HG02970 (cell line): Measurements from ENCODE around the gene EPHA5.

ENCODE experiments used
- ATAC-seq: cut with Tn5 transposase; IDR thresholded peaks from one replicate; pipeline ENCODE4 v1.9.1; 2021; ENCODE audit warnings: mild to moderate bottlenecking, moderate library complexity, moderate number of reproducible peaks; ENCODE audit not compliant: unreplicated experiment, low FRiP score

EPHA5 gene

DNA sequence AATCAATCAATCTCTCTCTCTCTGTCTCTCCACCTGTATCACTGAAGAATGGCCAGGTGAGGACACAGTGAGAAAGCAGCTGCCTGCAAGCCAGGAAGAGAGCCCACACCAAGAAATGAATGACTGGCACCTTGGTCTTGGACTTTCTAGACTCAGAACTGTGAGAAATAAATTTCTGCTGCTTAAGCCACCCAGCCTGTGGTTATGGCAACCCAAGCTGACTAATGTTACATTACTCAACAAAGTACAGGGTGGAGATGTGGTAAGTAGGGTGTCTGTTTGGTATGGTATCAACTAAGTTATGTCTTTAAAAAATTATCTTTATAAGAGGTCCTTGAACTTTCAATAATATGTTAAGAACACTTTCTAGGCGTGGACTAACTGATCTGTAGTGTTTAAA lies 159.3 kb downstream of the EPHA5 start:
- no peak for ATAC-seq

DNA sequence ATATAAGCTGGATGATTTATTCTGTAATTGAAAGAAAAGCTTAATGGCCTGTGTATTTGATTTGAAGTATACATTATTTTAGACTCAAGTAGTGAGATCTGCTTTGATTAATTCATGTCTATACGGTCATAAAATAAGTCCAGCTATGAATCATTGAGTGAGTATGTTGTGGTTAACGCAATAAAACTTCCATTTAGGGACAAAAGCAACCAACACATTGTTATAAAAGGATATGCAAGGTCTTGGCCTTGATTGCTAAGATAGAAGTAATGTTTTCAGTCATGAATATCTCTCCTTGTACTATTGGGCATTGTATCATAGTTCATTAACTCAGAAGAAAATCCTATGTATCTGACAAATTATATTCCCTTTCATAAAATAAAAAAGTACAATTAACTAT lies 162.1 kb downstream of the EPHA5 start:
- ATAC-seq = no peak

DNA sequence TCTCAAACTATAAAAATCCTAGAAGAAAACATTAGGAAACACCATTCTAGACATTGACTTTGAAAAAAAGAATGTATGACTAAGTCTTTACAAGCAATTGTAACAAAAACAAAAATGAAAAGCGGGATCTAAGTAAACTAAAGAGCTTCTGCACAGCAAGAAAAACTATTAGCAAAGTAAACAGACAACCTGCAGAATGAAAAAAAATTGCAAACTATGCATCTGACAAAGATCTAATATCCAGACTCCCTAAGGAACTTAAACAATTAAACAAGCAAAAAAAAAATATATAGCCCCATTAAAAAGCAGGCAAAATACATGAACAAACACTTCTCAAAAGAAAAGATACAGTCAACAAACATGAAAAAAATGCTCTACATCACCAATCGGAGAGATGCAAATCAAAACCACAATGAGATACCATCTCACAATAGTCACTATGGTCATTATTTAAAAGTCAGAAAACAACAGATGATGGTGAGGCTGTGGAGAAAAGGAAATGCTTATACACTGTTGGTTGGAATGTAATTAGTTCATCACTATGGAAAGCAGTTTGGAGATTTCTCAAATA lies 168.1 kb downstream of the EPHA5 start:
- no peak for ATAC-seq

DNA sequence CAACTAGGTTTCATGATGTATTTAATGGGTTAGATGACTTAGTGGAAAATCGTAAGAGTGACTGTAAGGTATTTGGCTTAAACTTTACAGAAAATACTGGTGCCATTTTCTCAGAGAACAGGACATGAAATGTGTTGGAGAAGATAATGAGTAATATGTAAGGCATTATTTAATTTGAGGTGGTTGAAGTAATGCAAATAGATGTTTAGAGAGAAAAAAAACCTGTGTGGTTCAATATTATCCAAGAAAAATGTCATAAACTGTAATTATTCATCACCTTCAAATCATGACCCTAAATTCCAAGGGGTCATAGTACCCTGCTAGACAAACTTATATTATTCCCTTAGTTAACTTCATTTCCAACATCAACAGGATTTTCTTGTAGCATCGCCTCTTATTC lies 171.7 kb downstream of the EPHA5 start:
- ATAC-seq = no peak

DNA sequence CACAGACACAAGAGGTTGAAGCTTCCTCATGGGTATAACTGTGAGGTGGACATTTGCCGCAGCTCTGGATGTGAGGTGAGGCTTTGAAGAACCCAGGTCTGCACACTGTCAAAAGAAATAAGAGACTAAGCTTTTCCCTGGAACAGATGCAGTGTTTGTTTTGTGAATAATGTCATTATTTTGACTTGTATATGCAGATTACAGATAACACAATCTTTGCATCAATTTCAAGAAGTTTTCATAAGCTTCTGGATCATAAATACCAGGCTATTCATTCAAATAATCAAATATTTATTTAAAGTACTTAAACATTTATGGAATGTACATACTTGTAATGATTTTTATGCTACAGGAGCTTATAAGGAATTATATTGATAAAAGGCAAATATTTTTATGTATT lies 174.8 kb downstream of the EPHA5 start:
- no peak for ATAC-seq

DNA sequence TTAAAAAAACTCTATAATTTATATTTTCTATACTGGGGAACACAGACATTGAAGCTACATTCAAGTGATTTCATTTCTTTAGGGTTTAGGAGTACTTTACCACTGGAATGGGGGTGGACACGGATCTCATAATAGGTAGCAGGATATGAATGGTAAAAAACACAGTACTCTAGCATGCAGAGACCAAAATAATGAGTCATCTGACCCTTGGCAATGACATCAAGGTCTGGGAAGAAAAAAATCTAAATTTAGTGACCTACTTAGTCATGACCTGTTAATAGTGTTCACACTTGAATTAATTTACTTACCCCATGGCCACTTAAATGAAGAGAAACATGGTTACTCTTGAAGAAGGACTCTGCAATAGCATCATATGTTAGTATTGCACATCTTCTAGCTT lies 187.9 kb downstream of the EPHA5 start:
- ATAC-seq = no peak

DNA sequence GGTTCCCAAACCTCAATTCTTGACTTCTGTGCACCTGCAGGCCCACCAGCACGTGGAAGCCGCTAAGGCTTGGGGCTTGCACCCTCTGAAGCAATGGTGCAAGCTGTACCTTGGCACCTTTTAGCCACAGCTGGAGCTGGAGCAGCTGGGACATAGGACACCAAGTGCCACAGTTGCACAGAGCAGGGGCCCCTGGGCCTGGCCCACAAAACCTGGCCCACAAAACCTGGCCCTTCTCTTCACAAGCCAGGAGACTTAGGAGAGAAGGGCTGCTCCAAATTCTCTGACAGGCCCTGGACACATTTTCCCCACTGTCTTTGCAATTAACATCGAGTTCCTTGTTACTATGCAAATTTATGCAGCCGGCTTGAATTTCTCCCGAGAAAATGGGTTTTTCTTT lies 197.8 kb downstream of the EPHA5 start:
- ATAC-seq = no peak

DNA sequence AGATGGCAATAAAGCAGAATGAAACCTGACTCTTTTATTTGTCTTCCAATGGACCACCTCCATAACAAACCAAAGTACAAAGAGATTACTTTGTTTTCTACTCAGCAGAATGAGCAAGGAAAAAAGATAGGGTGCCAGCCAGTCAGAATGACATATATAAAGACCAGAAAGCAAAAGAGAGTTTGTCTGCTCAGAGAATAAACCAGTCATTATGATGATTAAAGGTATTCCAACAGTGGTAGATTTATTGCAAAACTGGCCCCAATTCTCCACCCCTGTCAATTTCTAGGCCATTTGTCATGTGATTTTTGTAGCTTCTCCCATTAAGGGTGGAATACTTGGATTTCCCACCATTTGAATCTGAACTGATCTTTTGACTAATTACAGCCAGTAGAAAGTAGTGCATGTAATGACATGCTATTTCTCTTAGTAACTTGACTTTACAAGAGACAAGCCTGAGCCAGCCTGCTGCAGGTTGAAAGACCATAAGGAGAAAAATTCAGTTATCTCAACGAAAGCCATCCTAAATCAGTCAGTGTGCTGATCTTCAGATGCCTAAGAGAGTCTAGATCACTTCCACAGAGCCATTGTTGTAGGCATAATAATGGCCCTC lies 203.1 kb downstream of the EPHA5 start:
- ATAC-seq = no peak

DNA sequence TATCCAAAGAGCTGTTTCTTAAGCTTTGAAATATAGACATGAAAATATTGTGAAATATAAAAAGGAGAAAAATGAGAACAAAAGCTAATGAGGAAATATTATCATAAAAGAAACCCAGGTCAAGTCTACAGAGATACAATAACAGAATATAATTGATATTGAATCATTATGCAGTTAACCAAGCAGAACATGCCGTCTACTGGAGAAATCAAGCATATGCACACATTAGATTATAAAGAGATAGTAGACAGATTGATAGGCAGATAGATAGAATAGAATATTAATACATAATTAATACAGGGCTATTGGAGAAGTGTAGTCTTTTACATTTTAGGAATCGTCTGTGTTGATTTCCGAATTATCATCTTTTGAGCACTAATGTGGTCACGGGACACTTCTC lies 208.5 kb downstream of the EPHA5 start:
- ATAC-seq = no peak

DNA sequence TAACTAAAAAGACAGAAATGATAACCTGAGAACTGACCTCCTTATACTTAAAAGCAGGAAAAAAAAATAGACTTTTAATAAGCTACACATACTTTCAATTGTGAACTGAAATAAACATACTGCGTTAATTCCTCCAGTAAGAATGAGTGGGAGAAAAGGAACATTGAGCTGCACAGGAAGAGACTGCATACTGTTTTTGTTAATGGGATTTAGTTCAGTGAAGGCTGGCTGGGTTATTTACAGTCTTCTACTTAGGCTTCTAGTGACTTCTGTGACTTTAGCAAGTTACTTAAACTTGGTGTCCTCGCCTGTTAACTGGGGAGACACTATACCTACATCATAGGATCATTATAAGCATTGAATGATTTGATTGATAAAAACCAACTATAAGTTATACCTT lies 213.3 kb downstream of the EPHA5 start:
- ATAC-seq = no peak

DNA sequence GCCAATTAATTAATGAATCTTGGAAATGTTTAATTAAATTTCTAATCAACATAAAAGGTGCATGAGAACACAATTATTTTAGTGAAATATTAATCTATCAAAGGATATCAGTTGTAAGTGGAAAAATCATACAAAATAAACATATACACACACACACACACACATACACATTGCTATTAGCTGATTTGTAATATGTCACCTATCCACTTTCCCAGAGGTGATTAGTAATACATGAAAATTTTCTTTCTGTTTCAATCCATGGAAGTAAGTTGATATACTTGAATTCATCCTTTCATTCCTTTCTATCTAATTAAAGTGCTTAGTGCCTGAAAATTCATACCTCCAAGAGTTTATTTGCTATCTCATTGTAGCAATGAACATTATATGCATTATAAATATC lies 213.7 kb downstream of the EPHA5 start:
- ATAC-seq = no peak

DNA sequence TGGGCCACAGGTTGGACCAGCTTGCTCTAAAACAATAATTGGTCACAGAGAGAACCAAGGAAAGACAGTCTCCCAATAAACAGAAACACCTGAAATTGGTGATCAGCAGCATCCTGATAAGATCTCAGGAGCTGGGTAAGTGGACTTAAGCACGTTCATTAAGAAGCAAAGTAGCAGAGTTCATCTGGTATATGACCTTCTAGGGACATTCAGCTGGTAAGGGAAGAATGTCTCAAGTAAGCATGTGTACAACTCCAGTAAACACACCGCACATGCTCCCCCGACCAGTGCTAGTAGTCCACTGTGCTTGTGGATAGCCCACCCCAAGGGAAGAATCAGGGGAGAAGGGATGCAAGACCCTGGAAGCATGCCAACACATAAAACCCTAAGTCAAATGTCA lies 216.9 kb downstream of the EPHA5 start:
- no peak for ATAC-seq

DNA sequence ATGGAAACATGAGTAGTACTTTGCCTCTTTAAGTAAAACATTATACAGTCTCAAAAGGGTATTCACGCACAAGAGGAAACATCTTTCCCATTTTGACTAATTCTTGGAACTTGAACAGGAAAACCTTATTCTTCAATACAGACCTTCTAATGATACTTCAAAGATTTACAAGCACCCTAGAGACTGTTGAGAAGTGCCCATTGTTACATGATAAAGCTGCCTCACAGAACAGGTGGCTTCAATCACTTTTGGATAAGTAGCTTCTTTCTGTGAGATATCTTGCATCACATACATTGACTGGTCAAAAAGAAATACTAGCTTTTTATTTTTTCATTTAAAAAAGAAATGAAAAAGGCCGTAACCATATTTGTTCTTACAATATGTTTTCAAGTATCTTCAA lies 219.4 kb downstream of the EPHA5 start:
- no peak for ATAC-seq

DNA sequence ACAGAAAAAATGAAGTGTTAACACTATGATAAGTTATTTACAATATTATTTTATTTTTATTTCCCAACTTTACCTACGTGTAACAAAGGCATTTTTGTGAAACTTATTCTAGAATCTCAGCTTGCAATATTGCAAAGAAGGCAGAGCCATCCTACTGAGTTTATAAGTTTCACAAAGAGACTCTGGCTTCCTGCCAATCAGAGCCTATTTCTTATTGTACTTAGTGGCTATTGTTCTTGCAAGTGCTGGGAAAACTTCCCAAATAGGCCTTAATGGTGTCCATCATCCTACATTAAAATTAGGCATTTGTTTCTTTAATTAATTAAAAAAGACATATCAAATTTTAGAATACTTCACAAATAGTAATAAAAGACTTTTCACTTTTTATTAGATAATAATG lies 233.2 kb downstream of the EPHA5 start:
- no peak for ATAC-seq

DNA sequence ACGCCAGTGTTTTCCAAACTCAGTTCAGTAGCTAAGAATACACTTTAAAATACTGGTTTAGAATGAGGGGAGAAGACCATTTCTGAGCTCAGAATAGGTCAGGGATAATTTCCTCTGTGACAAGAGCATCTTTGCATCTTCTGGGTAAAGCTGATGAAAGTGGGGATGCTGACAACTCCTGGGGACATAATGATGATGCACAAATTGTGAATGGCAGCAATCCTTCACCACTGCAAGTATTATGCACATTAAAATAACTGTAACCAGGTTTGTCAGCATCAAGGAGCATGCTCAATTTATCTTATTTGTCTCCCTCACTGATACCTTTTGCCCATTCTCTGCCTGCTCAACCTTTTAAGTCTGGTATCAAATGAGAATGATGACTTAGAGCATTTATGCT lies 248.2 kb downstream of the EPHA5 start:
- no peak for ATAC-seq

DNA sequence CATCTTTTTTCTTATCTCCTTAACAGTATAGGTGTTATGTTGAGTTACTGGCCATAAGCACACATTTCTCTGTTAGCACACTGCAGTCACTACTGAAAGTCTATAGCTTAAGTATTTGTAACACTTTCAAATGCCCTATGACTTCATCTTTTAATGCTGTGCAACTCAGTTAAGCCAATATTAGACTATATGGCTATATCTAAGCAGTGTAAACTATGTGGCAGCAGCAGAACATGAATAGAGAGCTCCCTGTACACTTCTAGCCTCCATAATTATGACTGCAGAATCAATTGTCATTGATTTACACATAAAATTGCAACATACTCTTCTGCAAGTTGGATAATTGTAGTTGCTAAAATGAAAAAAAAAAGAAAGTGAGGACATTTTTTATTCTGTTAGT lies 250.3 kb downstream of the EPHA5 start:
- no peak for ATAC-seq

DNA sequence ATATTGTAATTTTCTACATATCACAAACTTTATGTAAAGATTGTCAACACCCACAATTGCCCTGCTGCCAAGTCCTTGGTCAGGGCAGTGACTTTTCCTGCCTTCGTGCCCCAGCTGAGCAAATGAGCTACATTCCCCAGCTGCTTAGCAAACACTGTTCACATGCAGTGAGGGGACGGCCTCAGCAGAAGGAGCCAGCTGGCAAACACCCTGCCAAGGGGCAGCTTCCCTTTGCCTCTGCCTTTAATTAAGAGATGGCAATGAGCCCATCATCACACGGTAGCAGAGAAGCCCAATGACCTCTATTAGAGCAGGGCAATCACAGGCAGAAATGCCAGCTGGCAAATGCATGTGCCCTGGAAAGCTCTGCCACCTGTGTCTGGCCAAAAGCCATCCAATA lies 253.4 kb downstream of the EPHA5 start:
- ATAC-seq = no peak

DNA sequence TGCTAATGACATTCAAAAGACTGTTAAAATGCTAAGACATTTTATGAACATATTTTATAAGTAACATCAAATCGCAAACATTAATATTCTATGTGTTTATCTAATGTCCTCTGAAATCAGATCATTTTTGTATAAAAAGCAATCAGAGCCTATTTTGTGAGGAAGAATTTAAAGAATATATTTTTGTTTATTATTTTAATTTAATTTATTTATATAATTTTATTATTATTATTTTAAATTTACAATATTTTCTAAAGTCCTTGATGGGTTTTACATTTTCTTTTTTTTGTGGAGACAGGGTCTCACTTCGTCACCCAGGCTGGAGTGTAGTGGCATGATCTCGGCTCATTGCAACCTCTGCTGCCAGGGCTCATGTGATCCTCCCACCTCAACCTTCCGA lies 262.8 kb downstream of the EPHA5 start:
- no peak for ATAC-seq

DNA sequence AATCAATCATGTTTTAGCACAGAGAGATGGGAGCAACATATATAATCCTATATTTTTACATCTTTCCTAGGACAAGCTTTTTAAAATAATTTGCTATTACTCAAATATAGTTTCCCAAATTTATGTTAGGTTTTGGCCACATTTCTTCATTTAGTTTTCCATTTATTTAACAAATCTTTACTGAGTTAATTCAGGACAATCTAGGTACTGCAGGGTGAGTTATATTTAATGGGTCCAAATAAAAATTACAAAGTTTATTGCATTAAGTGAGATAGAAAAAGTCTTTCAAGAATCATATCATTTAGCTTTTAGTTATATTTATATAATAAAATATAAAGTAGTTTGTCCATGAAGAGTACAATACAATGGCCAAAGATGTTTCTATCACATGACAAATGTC lies 269.2 kb downstream of the EPHA5 start:
- ATAC-seq = no peak

DNA sequence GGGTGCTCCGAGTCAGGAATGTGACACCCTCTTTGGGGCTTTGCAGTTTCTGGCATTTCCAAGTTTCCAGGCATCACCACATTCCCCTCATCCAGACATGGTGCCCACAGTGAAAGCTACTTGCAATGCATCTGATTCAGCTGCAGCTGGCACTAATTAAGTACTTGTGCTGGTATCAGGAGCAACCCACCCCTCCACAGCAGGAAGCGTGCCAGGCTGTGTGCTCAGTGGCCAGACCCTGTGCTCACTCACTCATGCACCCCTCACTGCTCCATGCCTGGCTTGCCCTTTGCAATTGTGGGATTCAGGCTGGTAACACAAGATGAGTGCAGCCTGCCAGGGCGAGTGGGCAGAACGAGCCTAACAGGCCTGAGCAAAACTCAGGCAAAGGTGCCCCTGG lies 271.2 kb downstream of the EPHA5 start:
- no peak for ATAC-seq

DNA sequence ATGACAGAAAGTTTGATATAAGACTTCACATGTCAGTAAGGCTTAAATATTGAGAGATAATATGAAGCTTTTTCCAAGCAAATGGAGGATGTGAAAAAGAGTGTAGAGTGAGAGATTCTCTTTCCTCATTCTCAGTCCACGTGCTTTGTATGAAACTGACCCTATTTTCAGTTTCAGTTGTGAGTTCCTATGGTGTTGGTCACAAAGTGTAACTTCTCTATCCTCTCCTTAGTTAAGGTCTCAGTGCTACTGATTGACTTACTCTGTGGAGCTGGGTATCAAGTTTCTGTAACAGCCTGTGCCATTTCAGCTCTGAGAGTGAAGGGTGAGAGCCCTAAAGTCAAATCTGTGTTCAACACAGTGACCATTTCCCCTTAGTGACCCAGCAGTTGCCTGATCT lies 277.2 kb downstream of the EPHA5 start:
- no peak for ATAC-seq

DNA sequence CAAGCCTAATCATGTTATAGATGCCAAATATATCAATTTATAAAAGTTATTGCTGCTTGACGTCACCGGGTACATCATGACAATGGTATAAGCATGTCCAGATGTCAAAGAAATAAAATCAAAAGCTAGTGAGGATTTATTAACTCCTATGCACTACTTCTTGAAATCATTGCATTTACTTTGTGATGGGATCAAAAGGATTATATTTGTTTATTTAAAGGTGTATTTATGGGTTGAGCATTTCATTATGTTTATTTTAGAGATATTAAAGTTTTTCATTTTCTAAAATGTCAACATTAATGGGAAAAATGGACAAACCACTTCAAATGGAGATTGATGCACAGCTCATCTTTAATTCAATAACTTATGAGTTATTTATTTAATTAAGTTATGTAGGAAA lies 277.8 kb downstream of the EPHA5 start:
- no peak for ATAC-seq

DNA sequence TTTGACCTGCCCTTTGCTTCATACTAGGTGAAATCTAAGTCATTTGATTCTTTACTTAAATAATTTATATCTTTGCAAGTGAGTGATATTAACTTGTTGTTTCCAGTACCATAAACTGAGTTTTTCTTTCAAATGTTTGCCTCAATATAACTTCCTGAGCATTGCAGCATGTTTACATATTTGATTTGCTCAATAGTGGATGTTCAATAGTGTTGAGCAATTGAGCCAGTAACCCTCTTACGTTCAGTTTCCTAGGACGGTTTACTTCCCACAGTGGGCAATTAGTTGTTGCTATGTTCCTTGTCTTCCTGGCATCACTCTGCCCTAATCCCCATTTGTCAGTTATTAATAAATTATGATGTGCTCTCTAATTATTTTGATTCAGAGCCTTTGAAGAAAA lies 278.5 kb downstream of the EPHA5 start:
- no peak for ATAC-seq
